ENCODE measurements around the gene SLC22A3.

Gene SLC22A3

GRCh38 chr6:160417550-160417949, 69.4 kb downstream of the SLC22A3 start:
- DNase-seq (ENCODE audit: low spot score) = no peak

- DNase-seq (ENCODE audit: low spot score) = no peak
These were observed 70.2 kb downstream of the SLC22A3 start for GRCh38 chr6:160418370-160418769.

- DNase-seq (ENCODE audit: low spot score) = no peak
These were observed 71.3 kb downstream of the SLC22A3 start for GRCh38 chr6:160419488-160419887.

- no peak for DNase-seq (ENCODE audit: low spot score)
These were observed 72.2 kb downstream of the SLC22A3 start for GRCh38 chr6:160420253-160420968.

- no peak for DNase-seq (ENCODE audit: low spot score)
These were observed 72.9 kb downstream of the SLC22A3 start for GRCh38 chr6:160420969-160421556.

GRCh38 chr6:160421854-160422253, 73.7 kb downstream of the SLC22A3 start:
- no peak for DNase-seq (ENCODE audit: low spot score)

GRCh38 chr6:160424256-160424655, 76.1 kb downstream of the SLC22A3 start:
- no peak for DNase-seq (ENCODE audit: low spot score)

GRCh38 chr6:160426136-160426535, 78.0 kb downstream of the SLC22A3 start:
- DNase-seq (ENCODE audit: low spot score) = no peak

GRCh38 chr6:160427312-160428068, 79.3 kb downstream of the SLC22A3 start:
- DNase-seq (ENCODE audit: low spot score) = no peak

GRCh38 chr6:160428069-160428430, 79.9 kb downstream of the SLC22A3 start:
- no peak for DNase-seq (ENCODE audit: low spot score)

GRCh38 chr6:160428818-160429619, 80.8 kb downstream of the SLC22A3 start:
- DNase-seq (ENCODE audit: low spot score) = no peak

GRCh38 chr6:160429620-160429895, 81.4 kb downstream of the SLC22A3 start:
- no peak for DNase-seq (ENCODE audit: low spot score)

- DNase-seq (ENCODE audit: low spot score) = no peak
These were observed 82.0 kb downstream of the SLC22A3 start for GRCh38 chr6:160430203-160430602.

GRCh38 chr6:160430751-160431150, 82.6 kb downstream of the SLC22A3 start:
- DNase-seq (ENCODE audit: low spot score) = no peak

- no peak for DNase-seq (ENCODE audit: low spot score)
These were observed 83.0 kb downstream of the SLC22A3 start for GRCh38 chr6:160431226-160431625.

GRCh38 chr6:160431791-160432404, 83.7 kb downstream of the SLC22A3 start:
- no peak for DNase-seq (ENCODE audit: low spot score)

- DNase-seq (ENCODE audit: low spot score) = no peak
These were observed 87.8 kb downstream of the SLC22A3 start for GRCh38 chr6:160435935-160436334.

GRCh38 chr6:160437154-160437553, 89.0 kb downstream of the SLC22A3 start:
- DNase-seq (ENCODE audit: low spot score) = no peak

GRCh38 chr6:160437775-160438174, 89.6 kb downstream of the SLC22A3 start:
- no peak for DNase-seq (ENCODE audit: low spot score)

GRCh38 chr6:160438481-160438880, 90.3 kb downstream of the SLC22A3 start:
- no peak for DNase-seq (ENCODE audit: low spot score)

- no peak for DNase-seq (ENCODE audit: low spot score)
These were observed 91.6 kb downstream of the SLC22A3 start for GRCh38 chr6:160439751-160440150.

- DNase-seq (ENCODE audit: low spot score) = no peak
These were observed 94.0 kb downstream of the SLC22A3 start for GRCh38 chr6:160442151-160442550.

All from kidney capillary endothelial cell (primary cell).